Dendritic cell treated with granulocyte-macrophage colony-stimulating factor and Interleukin-4, amounts not matched to agents 40 ng/mL and 50 ng/mL, for 4 days (primary cell): Measurements from ENCODE around the gene PDGFB.

Source experiments
- H3K27ac Mint-ChIP-seq: one replicate; pipeline ENCODE4 v1.8.0; 2022; ENCODE audit warnings: mild to moderate bottlenecking, mixed read lengths
- H3K27me3 Mint-ChIP-seq: one replicate; pipeline ENCODE4 v1.8.0; 2022; ENCODE audit warnings: mild to moderate bottlenecking, mixed read lengths
- H3K36me3 Mint-ChIP-seq: one replicate; pipeline ENCODE4 v1.8.0; 2022; ENCODE audit warnings: low read depth, mixed read lengths
- H3K4me1 Mint-ChIP-seq: one replicate; pipeline ENCODE4 v1.8.0; 2022; ENCODE audit warnings: low read depth, mixed read lengths
- H3K4me3 Mint-ChIP-seq: one replicate; pipeline ENCODE4 v1.8.0; 2022; ENCODE audit warnings: mild to moderate bottlenecking, moderate library complexity, mixed read lengths
- H3K9me3 Mint-ChIP-seq: one replicate; pipeline ENCODE4 v1.8.0; 2022; ENCODE audit warnings: mixed read lengths
- intact Hi-C: fragments of 100-400 bp; cut with micrococcal nuclease; formaldehyde crosslinking; loops from one replicate; pipeline ENCODE4 v1.15.0; 2022

Gene PDGFB

DNA sequence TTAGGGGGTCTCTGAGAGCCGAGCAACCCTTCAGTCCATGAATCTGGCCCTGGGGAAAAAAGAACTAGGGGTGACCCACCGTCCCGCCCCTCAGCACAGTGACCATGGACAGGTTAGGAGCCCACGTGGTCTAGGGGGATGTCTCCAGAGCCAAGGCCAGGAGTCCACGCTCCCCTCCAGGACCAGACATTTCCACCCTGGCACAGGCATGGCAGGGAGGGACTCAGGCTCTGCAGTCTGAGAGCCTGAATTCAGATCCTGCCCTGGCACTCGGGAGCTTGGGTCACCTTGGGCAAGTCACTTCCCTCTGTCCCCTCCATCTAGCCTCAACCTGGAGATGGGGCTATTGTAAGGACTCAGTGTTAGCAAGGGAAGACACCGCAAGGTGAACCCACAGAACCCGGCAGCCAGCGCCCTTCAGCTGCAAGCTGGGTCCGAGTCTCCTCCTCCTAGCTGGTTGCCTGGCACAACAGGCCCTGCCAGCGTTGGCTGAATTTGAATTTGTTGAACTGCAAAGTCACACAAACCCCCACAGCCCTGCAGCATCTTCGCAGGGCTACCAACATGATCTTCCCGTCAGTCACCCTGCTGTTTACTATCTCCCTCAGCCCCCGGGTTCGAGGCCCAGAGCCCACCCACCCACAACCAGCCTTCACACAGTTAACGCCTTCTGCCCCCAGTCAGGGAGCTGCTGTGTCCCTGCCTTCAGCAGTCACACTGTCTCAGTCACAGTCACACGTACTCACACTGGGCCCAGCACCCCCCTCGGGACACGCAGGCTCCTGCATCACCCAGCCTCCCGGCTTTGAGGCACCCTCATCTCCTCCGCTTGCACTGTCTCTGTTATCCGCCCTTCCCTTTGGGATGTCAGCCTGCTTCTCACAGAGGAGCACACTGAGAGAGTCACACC is 603 bp upstream of the PDGFB start:
- H3K4me1 Mint-ChIP-seq, result peaks cover 69% of the 10 kb centered on the region
- peaks cover 41% of the 10 kb centered on the region for H3K36me3 Mint-ChIP-seq
- H3K27ac Mint-ChIP-seq, result peak overlapping the region; percentile 91
- intact Hi-C loops, result no loop called here
- H3K27me3 Mint-ChIP-seq, result peaks cover 73% of the 10 kb centered on the region
- H3K4me3 Mint-ChIP-seq, result peak overlapping the region; percentile 39
- H3K9me3 Mint-ChIP-seq, result no peaks in the 10 kb centered on the region

GRCh38 chr22:39244136-39244495 is 666 bp downstream of the PDGFB start:
- Mint-ChIP-seq H3K27ac (peak overlapping the region; percentile 91), H3K36me3 (peaks cover 54% of the 10 kb centered on the region), H3K4me1 (peaks cover 69% of the 10 kb centered on the region), H3K27me3 (peaks cover 73% of the 10 kb centered on the region), H3K9me3 (no peaks in the 10 kb centered on the region), H3K4me3 (peak overlapping the region; percentile 91)
- intact Hi-C loops, result loop anchor here (5.0 kb wide), 2 partner anchors 38 to 58 kb away; no protein-coding TSS in a partner anchor

GRCh38 chr22:39243439-39244135 is 1.2 kb downstream of the PDGFB start:
- intact Hi-C loops, result loop anchor here (5.0 kb wide), 2 partner anchors 39 to 59 kb away; no protein-coding TSS in a partner anchor
- H3K4me1 Mint-ChIP-seq, result peaks cover 69% of the 10 kb centered on the region
- H3K4me3 Mint-ChIP-seq, result peak overlapping the region; percentile 91
- H3K27ac Mint-ChIP-seq, result peak overlapping the region; percentile 91
- H3K27me3 Mint-ChIP-seq, result peaks cover 73% of the 10 kb centered on the region
- peaks cover 59% of the 10 kb centered on the region for H3K36me3 Mint-ChIP-seq
- no peaks in the 10 kb centered on the region for H3K9me3 Mint-ChIP-seq

GRCh38 chr22:39242595-39243438 is 2.0 kb downstream of the PDGFB start:
- peaks cover 67% of the 10 kb centered on the region for H3K36me3 Mint-ChIP-seq
- peak overlapping the region; percentile 91 for H3K27ac Mint-ChIP-seq
- H3K4me1 Mint-ChIP-seq, result peaks cover 72% of the 10 kb centered on the region
- no peaks in the 10 kb centered on the region for H3K9me3 Mint-ChIP-seq
- H3K27me3 Mint-ChIP-seq, result peaks cover 74% of the 10 kb centered on the region
- intact Hi-C loops, result loop anchor here (5.0 kb wide), 2 partner anchors 39 to 59 kb away; no protein-coding TSS in a partner anchor
- H3K4me3 Mint-ChIP-seq, result peak overlapping the region; percentile 91

DNA sequence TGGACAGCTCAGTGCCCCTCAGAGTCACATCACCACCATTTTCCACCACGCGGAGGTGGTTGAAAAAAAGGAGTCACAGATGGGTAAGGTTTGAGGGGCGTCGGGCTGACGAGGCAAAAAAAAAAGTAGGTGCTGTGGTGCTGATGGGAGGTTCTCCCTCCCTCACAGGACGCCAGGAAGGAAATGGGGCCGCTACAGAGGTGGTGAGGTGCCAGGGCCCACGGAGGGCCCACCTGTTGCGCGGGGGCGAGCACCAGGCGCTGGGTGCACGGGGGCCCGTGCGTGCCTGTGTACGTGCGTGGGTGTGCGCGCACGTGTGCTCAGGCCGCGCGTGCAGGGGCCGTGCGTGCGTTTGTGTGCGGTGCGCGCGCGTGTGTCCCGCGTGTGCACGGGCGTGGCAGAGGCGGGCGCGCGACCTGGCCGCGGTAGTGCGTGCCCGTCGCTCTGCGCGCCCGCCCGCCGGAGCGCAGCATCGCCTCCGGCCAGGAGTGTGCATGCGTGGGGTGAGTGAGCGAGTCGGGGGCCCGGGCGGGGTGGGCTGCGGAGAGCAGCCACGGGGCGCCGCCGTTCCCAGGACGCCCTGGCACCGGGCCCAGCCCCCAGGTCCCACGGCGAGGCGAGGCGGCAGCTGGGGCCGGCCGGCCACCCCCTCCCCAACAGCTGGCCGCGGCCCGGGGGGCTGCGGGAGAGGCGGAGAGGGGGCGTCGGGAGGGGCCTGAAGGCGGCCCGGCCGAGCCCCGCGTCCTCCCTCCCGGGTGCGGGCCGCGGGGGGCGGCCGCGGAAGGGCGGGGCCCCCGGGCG is 2.8 kb downstream of the PDGFB start:
- H3K4me1 Mint-ChIP-seq, result peaks cover 74% of the 10 kb centered on the region

DNA sequence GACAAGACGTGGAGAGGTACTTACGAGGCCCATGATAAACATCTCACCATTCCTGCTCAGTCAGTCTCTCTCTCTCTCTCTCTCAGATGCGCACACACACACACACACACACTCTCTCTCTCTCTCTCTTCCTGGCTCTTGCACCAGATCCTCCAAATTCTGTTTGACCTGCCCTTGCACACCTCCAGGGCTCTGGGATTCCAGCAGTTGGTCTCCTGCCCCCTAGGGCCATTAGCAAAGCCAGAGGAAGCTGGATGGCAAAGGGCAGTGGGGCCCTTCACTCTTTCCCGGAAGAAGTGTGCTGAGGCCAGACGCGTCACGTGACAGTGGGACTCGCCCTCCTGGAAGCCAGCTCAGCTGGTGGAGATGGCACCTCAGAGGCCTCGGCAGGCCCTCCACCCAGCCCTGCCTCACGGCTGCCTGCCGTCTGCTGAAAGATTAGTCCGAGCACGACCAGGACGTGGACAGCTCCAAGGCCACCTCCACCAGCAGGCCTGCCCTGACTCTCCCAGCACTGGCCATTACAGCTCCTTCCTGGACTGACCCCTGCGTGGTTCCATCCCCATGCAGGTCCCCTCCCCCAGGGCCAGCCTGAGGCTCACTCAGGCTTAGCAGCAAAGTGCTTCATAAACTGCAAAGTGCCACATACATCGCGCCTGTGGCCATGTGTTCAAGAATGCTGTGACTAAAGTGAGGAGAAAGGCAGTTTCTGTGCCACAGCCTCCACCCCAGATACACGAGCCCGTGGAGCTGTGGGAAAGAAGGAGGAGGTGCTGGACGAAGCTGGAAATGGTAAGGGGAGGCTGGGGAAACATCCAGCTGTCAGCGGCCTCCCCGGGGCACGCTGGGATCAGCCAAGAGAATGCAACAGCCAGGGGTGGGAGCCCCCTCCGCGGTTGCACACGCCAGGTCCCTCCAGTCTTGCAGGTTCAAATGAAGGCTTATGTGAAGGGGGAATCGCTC is 3.7 kb downstream of the PDGFB start:
- no peaks in the 10 kb centered on the region for H3K9me3 Mint-ChIP-seq
- H3K4me3 Mint-ChIP-seq, result peak overlapping the region; percentile 87
- peaks cover 84% of the 10 kb centered on the region for H3K36me3 Mint-ChIP-seq
- peaks cover 76% of the 10 kb centered on the region for H3K27me3 Mint-ChIP-seq
- intact Hi-C loops, result loop anchor here (5.0 kb wide), 2 partner anchors 41 to 61 kb away; no protein-coding TSS in a partner anchor
- peaks cover 76% of the 10 kb centered on the region for H3K4me1 Mint-ChIP-seq
- H3K27ac Mint-ChIP-seq, result peak overlapping the region; percentile 79

More for the DNA sequence above, 2.8 kb downstream of the PDGFB start:
- Mint-ChIP-seq H3K36me3 (peaks cover 75% of the 10 kb centered on the region), H3K9me3 (no peaks in the 10 kb centered on the region), H3K27me3 (peaks cover 76% of the 10 kb centered on the region), H3K27ac (peak overlapping the region; percentile 79), H3K4me3 (peak overlapping the region; percentile 87)
- intact Hi-C loops, result loop anchor here (5.0 kb wide), 2 partner anchors 40 to 60 kb away; no protein-coding TSS in a partner anchor

GRCh38 chr22:39239561-39240423 is 5.0 kb downstream of the PDGFB start:
- peaks cover 96% of the 10 kb centered on the region for H3K36me3 Mint-ChIP-seq
- no peaks in the 10 kb centered on the region for H3K9me3 Mint-ChIP-seq
- H3K27me3 Mint-ChIP-seq, result peaks cover 81% of the 10 kb centered on the region
- H3K27ac Mint-ChIP-seq, result peak overlapping the region; percentile 79
- peak overlapping the region; percentile 87 for H3K4me3 Mint-ChIP-seq
- H3K4me1 Mint-ChIP-seq, result peaks cover 77% of the 10 kb centered on the region
- intact Hi-C loops, result loop anchor here (5.0 to 10.0 kb wide), 3 partner anchors 43 to 65 kb away; no protein-coding TSS in a partner anchor

GRCh38 chr22:39238966-39239505 is 5.7 kb downstream of the PDGFB start:
- Mint-ChIP-seq H3K27ac (peak overlapping the region; percentile 79), H3K4me3 (peak overlapping the region; percentile 87), H3K9me3 (no peaks in the 10 kb centered on the region), H3K36me3 (peaks cover 96% of the 10 kb centered on the region), H3K27me3 (peaks cover 89% of the 10 kb centered on the region), H3K4me1 (peaks cover 85% of the 10 kb centered on the region)
- intact Hi-C loops, result loop anchor here (10.0 kb wide), 1 partner anchor 64 kb away; no protein-coding TSS in a partner anchor

DNA sequence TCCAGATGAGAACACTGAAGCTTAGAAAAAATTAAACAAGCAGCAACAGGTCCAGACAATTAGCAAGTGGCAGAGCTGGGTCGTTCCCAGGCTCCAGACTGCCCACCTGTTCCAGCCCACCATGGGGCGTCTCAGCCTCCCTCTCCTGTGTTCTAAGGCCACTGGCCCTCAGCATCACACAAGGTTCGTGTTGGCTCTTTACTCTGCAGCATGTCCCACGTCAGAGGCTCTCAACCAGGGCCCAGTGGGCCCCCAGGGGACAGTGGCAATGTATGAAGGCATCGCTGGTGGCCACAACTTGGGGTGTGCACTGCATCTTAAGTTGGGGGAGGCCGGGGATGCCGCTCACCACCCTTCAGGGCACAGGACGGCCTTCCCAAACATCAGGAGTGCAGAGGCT is 6.2 kb downstream of the PDGFB start:
- H3K27me3 Mint-ChIP-seq, result peaks cover 91% of the 10 kb centered on the region

DNA sequence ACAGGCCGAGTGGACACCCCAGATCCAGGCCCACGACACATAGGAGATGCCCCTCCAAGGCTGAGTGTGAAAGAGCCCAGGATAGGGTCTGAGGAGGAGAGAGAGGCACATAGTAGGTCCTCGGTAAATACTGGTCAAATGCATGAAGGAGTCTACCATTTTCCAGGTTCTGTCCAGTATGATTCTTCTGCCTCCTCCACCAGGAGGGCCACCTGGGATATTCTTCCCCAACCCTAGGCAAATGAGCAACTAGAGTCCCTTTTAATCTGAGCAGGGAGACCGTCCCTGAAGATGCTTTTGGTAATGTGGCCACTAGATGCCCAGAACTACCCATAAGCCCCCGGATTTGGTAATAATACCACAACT is 6.7 kb downstream of the PDGFB start:
- Mint-ChIP-seq H3K27ac (no peak overlapping the region), H3K27me3 (peaks cover 91% of the 10 kb centered on the region), H3K4me3 (peak overlapping the region; percentile 45), H3K4me1 (peaks cover 92% of the 10 kb centered on the region), H3K9me3 (no peaks in the 10 kb centered on the region), H3K36me3 (peaks cover 96% of the 10 kb centered on the region)
- intact Hi-C loops, result loop anchor here (10.0 kb wide), 1 partner anchor 63 kb away; no protein-coding TSS in a partner anchor

More for the DNA sequence above, 6.2 kb downstream of the PDGFB start:
- Mint-ChIP-seq H3K9me3 (no peaks in the 10 kb centered on the region), H3K27ac (no peak overlapping the region), H3K36me3 (peaks cover 96% of the 10 kb centered on the region), H3K4me1 (peaks cover 90% of the 10 kb centered on the region), H3K4me3 (no peak overlapping the region)
- intact Hi-C loops, result loop anchor here (10.0 kb wide), 1 partner anchor 64 kb away; no protein-coding TSS in a partner anchor
